ENCODE data around the gene SULT1C4.

- no peak for TF ChIP-seq CTCF (conservative IDR thresholded peaks at IDR 0.05; ENCODE audit: low read length)
- TF ChIP-seq EZH2phosphoT487 (IDR thresholded peaks at IDR 0.05; ENCODE audit: borderline replicate concordance, low read depth, low read length), result no peak
Observed at GRCh38 chr2:108418416-108418815, 40.7 kb downstream of the SULT1C4 start.
